Amniotic stem cell (primary cell): ENCODE data around the gene PRDX2.
"Not testable (repeated sequence)": the region's sequence is repeated elsewhere in the genome, so short reads cannot be mapped to it uniquely, and the experiment has no call there.

Experiments
- DNase-seq: peaks from one replicate; lab custom pipeline; 2025; lab: John Stamatoyannopoulos, UW

Gene PRDX2

DNA sequence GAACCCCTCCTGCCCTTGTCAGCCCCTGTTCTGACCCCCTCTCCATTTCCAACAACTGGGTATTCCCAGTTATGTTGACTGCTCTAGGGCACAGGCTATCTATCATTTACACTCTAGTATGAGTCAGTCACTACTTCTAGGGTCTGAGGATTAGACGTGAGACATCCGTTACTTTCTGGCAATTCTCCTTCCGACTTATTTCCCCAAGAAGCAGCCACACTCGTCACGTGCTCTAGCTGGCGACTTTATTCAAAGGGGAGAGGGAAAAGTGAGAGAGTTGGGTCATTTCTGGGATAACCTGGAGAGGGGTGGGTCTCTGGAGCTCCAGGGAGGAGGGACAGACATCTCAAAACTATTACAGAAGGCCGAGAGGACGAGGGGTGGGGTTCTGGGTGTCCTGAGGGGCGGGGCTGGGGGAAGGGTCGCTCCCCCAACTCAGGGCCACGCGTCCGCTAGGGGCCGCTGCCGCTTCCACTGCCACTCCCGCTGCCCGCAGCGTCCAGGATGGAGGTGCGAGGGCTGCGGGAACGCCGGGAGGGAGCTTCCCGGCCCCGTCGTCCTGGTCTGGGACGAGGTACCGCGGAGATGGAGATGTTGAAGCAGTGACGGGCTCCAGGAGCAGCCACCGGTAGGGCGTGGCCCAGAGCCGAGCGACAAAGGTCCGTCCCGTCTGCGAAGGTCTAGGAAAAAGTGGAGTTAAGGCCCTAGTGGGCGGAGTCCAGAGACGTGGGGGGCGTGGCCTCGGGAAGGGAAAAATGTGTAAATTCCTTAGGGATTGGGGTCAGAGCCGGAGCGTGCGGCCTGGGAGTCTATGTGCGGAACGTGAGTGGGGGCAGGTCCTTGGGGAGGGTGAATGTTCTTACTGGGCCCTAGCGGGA is 23.9 kb upstream of the PRDX2 start:
- DNase-seq: no peak

DNA sequence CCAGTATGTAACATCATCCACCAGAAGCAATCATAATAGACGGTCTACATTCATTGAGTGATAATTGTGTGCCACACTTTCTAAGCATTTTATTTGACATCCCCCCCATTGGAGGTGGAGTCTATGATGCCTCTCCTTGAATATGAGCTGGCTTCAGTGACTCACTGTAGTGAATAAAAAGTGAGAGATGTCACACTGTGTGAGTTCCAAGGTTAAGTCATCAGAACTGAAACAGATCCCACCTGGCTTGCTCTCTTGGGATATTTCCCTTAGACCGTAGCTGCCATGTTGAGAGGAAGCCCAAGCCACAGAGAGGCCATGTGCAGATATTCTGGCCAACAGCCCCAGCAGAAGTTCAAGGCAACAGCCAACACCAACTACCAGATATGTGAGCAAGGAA is 20.2 kb upstream of the PRDX2 start:
- DNase-seq: no peak

DNA sequence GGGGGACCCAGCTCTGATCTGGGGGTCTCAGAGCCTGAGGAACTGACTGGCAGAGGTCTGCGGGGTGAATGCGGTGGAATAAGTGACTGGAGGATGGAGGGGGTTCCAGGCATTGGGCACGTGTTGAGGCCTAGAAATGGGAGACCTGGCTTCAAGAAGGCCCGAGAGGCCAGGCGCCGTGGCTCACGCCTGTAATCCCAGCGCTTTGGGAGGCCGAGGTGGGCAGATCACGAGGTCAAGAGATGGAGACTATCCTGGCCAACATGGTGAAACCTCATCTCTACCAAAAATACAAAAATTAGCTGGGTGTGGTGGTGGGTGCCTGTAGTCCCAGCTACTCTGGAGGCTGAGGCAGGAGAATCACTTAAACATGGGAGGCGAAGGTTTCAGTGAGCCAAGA is 16.2 kb upstream of the PRDX2 start:
- not testable (repeated sequence) for DNase-seq

DNA sequence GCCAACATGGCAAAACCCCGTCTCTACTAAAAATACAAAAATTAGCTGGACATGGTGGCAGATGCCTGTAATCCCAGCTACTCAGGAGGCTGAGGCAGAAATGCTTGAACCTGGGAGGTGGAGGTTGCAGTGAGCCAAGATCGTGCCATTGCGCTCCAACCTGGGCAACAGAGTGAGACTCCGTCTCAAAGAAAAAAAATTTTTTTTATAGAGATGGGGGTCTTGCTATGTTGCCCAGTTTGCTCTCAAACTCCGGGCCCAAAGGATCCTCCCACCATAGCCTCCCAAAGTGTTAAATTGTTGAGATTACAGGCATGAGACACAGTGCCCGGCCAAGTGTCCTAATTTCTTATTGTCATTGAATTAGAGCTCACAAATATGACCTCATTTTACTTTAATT is 15.6 kb upstream of the PRDX2 start:
- DNase-seq: not testable (repeated sequence)

DNA sequence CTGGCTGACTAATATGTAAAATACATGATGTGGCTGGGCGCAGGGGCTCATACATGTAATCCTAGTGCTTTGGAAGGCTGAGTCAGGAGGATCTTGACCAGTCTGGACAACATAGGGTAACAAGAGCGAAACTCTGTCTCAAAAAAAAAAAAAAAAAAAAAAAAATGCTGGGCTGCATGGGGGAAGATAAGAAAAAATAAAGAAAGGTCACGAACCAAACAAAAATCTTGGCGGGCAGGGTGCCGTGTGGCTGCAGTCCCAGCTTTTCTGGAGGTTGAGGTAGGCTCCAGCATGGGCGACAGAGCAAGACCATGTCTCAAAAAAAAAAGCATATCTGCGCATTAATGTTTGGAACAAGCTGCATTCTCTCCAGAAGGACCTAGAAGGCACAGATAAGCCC is 13.5 kb upstream of the PRDX2 start:
- no peak for DNase-seq

DNA sequence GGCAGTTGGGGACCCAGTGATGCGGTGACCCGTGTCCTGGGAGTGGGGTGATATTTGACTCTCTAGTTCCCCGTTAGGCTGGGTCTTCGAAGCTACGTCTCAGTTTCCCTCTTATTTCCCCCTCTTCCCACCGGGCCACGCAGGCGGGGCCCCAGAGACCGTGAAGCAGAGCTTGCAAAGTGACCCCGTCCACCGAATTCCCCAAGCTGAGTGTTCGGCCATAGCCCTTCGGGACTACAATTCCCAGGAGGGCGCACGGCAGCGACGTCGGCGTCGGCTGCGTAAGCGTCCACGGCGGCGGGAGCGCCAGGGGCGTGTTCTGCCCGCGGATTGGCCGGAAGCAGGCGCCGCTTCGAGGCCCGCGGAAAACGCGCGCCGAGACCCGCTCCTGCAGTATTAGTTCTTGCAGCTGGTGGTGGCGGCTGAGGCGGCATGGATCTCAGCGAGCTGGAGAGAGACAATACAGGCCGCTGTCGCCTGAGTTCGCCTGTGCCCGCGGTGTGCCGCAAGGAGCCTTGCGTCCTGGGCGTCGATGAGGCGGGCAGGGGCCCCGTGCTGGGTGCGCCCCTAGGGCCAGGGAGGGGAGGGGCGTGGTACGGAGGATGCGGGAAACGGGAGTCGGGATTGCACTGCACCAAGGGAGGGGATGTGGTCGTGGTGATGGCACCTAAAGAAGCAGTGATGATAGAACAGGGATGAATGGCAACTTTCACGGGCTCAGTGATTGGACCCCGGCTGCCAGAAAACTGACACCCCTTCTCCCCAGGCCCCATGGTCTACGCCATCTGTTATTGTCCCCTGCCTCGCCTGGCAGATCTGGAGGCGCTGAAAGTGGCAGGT is 4.9 kb upstream of the PRDX2 start, which contains the start of gene RNASEH2A:
TSS of gene RNASEH2A (plus strand) at position 343 of the 840 bp plus-strand sequence. CDS start at position 433, 90 bp downstream.
- peak; percentile 58 for DNase-seq

DNA sequence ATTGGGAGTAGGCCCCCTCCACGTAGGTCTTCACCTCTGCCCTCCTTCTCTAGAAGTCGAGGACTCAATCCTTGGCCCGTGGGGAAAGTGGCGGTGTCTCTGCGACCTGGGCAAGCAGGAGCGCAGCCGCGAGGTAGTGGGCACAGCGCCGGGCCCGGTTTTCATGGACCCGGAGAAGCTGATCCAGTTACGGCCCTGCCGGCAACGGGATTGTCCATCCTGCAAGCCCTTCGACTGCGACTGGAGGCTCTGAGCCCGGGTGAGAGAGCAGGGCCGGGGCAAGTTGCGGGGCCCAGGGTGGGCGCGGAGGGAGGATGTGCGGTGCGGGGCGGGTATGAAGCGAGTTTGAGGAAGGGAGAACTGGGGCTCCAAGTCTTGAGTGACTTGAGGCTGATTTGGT is 2.5 kb upstream of the PRDX2 start:
- no peak for DNase-seq

DNA sequence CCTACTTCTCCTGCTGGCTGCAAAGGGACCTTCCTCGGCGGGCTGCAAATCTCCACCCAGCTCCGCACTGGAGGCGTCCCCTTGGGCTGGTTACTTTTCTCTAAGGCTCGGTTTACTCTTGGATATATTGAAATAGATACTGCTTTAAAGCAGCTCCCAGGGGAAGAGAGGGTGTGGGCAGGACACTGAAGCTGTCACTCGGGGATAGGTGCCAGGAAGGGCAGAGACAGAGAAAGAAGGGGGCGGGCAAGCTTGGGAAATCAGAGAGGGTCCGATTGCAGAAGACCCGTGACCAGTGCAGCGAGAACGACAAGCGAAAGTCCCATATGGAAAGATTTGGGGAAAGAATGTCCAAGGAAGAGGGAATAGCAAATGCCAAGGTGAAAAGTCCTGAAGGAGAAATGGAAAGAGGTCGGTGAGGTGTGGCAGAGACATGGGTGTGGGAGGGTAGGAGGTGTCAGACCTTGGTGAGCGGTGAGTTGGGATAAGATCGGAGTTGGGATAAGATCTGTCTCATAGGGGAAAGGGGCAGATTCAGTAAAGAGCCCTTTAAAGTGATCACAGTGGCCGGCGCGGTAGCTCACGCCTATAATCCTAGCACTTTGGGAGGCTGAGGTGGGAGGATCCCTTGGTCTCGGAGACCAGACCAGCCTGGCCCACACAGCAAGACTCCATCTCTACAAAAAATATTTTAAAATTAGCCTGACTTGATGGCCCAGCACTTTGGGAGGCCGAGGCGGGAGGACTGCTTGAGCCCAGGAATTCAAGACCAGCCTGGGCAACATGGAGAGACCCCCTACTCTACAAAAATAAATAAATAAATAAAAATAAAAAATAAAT is 887 bp upstream of the PRDX2 start:
- no peak for DNase-seq

GRCh38 chr19:12800923-12801465 is 606 bp downstream of the PRDX2 start:
- no peak for DNase-seq

GRCh38 chr19:12800466-12800770 is 1.2 kb downstream of the PRDX2 start:
- DNase-seq: no peak

GRCh38 chr19:12799742-12800465 is 1.7 kb downstream of the PRDX2 start:
- DNase-seq: no peak

DNA sequence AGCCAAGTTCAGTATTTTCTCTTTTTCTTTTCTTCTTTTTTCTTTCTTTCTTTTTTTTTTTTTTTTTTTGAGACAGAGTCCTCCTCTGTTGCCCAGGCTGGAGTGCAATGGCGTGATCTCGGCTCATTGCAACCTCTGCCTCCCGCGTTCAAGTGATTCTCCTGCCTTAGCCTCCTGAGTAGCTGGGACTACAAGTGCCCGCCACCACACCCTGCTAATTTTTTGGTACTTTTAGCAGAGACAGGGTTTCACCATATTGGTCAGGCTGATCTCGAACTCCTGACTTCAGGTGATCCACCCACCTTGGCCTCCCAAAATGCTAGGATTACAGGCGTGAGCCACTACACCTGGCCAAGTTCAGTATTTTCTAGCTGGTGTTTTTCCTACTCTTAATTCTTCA is 4.0 kb downstream of the PRDX2 start:
- not testable (repeated sequence) for DNase-seq

GRCh38 chr19:12797141-12797587 is 4.4 kb downstream of the PRDX2 start:
- no peak for DNase-seq

DNA sequence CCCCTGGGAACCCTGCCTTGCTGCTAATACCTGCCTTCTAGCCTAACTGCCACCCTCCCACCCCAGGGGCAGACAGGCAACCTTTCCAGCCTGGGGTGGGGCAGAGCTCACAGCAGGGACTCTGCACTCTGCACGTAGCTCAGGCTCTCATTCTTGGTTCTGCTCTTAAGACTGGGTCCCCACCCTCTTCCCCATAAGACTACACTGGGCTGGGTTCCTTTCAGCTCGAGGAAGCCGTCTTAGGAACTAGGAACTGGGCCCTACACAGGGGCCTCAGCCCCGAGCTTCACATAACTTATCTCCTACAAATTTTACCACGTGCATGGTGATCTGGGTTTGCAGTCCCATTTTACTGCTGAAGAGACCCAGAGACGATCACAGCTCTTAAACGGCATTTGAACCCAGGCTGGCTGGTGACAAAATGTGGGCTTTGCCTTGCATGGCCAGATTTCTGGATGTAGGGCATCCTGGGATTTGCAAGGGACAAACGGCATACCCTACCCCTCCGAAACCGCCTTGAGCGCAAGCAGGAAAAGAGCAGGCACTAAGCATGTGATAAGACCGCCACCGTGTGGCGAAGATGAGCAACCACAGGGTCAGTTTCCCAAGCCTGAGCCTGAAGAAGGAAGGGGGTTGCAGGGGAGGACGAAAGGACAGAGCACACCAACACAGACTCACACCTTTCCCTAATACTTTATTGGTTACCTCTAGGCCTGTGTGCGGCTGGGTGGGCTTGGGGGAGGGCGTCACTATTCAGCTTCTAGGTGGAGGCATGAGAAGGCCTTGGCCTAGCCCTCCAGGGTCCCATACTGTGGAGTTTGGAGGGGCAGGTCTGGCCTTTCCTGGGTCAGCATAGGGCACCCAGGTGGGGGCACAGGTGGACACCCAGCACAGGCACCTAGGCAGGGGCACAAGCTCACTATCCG is 5.2 kb downstream of the PRDX2 start:
- peak; percentile 42 for DNase-seq

GRCh38 chr19:12794971-12795381 is 6.6 kb downstream of the PRDX2 start:
- no peak for DNase-seq

DNA sequence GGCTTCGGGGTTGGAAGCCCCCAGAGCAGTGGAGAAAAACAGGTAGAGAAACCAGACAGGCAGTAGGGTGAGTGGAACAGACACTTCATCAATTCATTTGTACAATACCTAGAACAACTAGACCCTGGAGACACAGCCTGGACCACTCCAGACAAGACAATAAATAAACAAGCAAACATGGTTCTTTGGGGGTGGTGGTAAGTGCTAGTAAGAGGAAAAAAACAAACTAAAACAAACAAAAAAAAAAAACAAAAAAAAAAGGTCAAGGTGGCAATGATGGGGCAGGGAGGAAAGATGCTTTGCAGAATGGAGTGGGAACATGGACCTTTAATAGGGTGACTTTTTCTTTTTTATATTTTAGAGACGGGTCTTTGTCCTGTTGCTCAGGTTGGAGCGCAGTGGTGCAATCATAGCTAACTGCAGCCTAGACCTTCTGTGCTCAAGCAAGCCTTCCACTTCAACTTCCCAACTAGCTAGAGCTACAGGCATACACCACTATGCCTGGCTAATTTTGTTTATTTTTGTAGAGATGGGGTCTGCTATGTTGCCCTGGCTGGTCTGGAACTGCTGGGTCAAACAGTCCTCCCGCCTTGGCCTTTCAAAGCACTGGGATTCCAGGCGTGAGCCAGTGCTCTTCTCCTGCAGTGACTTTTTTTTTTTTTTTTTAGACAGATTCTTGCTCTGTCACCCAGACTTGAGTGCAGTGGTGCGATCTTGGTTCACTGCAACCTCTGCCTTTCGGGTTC is 7.2 kb downstream of the PRDX2 start:
- DNase-seq: no peak

DNA sequence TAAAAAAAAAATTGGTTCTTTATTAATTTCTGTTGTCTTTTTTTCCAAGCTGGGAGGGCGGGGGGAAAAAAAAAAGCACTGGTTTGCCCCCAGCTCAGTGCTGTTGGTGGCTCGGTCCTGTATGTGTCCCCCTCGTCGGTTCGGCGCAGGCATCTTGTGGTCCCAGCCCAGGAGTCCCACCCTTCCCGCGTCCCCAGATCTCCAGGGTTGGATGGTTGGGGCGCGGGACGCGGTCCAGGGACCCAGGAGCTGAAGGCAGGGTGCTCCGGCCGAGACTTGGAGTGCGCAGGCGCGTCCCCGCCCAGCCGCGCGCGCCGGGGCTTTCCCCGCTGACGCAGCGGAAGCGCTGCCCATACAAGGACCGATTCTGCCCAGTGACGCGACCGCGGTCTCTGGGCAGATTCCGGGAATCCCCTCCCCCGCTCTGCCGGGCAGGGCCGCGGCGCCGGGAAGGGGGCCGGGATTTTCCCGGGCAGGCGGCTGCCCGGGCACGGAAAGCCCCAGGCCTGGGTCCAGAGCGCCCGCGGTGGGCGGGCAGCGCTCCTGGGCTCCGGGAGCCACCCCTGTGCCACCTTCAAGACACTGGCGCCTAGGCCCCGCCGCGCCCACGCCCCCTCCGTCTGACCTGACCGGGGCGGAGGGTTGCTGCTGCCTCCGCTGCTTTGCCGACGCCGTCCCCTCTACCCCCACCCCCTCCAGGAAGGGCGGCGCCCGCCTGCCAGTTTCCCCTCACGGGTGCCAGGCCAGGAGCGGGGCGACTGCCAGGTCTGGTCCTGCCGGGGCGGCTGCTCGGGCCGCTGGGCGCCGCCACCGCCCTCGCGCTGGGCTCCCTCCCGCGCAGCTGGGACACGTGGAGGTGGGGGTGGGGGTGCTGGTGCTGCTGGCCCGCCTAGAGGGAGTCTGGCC is 8.1 kb downstream of the PRDX2 start:
- peak; percentile 76 for DNase-seq

DNA sequence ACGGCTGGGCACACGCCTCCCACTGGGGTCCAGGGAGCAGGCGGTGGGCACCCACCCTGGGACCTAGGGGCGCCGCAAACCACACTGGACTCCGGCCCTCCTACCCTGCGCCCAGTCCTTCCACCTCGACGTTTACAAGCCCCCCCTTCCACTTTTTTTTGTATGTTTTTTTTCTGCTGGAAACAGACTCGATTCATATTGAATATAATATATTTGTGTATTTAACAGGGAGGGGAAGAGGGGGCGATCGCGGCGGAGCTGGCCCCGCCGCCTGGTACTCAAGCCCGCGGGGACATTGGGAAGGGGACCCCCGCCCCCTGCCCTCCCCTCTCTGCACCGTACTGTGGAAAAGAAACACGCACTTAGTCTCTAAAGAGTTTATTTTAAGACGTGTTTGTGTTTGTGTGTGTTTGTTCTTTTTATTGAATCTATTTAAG is 8.7 kb downstream of the PRDX2 start:
- no peak for DNase-seq
